Spleen (tissue), 11 donors: ENCODE data around the gene DCHS2. TPM values are rescaled to one million over a fixed set of nuclear protein-coding genes. Genes with fewer than 3 reads are reported as not detected.
"Not testable (repeated sequence)": the region's sequence is repeated elsewhere in the genome, so short reads cannot be mapped to it uniquely, and the experiment has no call there.

ENCODE experiments used
- DNase-seq: peaks from one replicate; pipeline ENCODE4 v3.0.0-alpha.2; 2020
- H3K27ac ChIP-seq, 8 donors: fragments of 200-600 bp; sonication (generic) in 7 of 8; 1 replicate in 4 of 8; 2 replicates in 4 of 8; pipeline versions ENCODE4 v1.5.0 to v1.8.0; 2016 to 2021; ENCODE audit warnings: inconsistent platforms in 4 of 8, mild to moderate bottlenecking in 4 of 8, moderate library complexity in 1 of 8
- H3K27me3 ChIP-seq, 7 donors: fragments of 200-600 bp; sonication (generic) in 6 of 7; replicated peaks in 1 of 7; 1 replicate in 4 of 7; 2 replicates in 3 of 7; pipeline versions ENCODE4 v1.5.0 to v1.8.0; 2016 to 2021; ENCODE audit warnings: inconsistent platforms in 3 of 7, mild to moderate bottlenecking in 1 of 7
- H3K36me3 ChIP-seq, 6 donors: fragments of 200-600 bp; sonication (generic) in 5 of 6; 1 replicate in 4 of 6; 2 replicates in 2 of 6; pipeline versions ENCODE4 v1.5.0 to v1.8.0; 2016 to 2021; ENCODE audit warnings: inconsistent platforms in 2 of 6
- H3K4me1 ChIP-seq, 6 donors: fragments of 200-600 bp; sonication (generic) in 5 of 6; 1 replicate in 3 of 6; 2 replicates in 3 of 6; pipeline versions ENCODE4 v1.5.0 to v1.8.0; 2016 to 2021; ENCODE audit warnings: inconsistent platforms in 3 of 6
- H3K4me3 ChIP-seq, 8 donors: fragments of 200-600 bp; sonication (generic) in 7 of 8; 1 replicate in 4 of 8; 2 replicates in 4 of 8; pipeline versions ENCODE4 v1.5.0 to v1.8.0; 2016 to 2021; ENCODE audit warnings: inconsistent platforms in 4 of 8, mild to moderate bottlenecking in 4 of 8, moderate library complexity in 2 of 8
- H3K9me3 ChIP-seq, 8 donors: fragments of 200-600 bp; sonication (generic) in 7 of 8; 1 replicate in 4 of 8; 2 replicates in 4 of 8; pipeline versions ENCODE4 v1.5.0 to v1.8.0; 2016 to 2021; ENCODE audit warnings: inconsistent platforms in 4 of 8
- POLR2A ChIP-seq, 3 donors: fragments of 450-650 bp; IDR thresholded peaks; one replicate each; pipeline ENCODE4 v1.5.1; 2017; ENCODE audit warnings: antibody characterized with exemption in 3 of 3, mild to moderate bottlenecking in 1 of 3
- POLR2AphosphoS5 ChIP-seq, 3 donors: sonication (generic); formaldehyde crosslinking; IDR thresholded peaks; one replicate each; pipeline ENCODE4 v1.5.1; 2017; ENCODE audit warnings: antibody characterized with exemption in 3 of 3
- WGBS, 5 donors: extraction: QIAGEN DNeasy Blood & Tissue Kit in 3 of 5; methylation state at CpG; one replicate each; pipeline versions ENCODE4 v1.1.5 to v1.1.7; 2013 to 2018; 5-methylcytosine and 5-hydroxymethylcytosine counted together
- intact Hi-C: fragments of 100-400 bp; cut with DNase I; formaldehyde crosslinking; loops from one replicate; pipeline ENCODE4 v1.15.0; 2023; ENCODE audit warnings: low total_unique reads
- polyA plus RNA-seq, 3 donors: library from polyadenylated mRNA; stranded (reverse); fragments of 200-250 nt; gene quantifications; one replicate each; pipeline ENCODE4 v1.2.1, GENCODE V29; 2013
- total RNA-seq, 7 donors: library from RNA; depleted of rRNA in 3 of 7; stranded (reverse); fragments of >200 nt in 3 of 7; fragmentation: NEBNext Ultra II Directional in 4 of 7; extraction: Animal tissue kit (Norgen Biotek cat#: 25700) in 4 of 7; gene quantifications; one replicate each; pipeline versions ENCODE4 v1.1.0 to v1.2.1, GENCODE V29; 2016 to 2021
- TF ChIP-seq, protein P1 (sequence below), 11 experiments: fragments of 200-600 bp in 7 of 11; fragments of 450-650 bp in 4 of 11; sonication (generic) in 4 of 11; IDR thresholded peaks in 8 of 11; conservative IDR thresholded peaks in 3 of 11; 1 replicate in 7 of 11; 2 replicates in 4 of 11; pipeline versions ENCODE4 v1.4.0 to v1.8.0; 2016 to 2021; ENCODE audit warnings: antibody characterized with exemption in 11 of 11, inconsistent platforms in 4 of 11, mild to moderate bottlenecking in 1 of 11
- donor health status: healthy with polysubstance abuse.
- donor health status: DM: no; HTN: no; CAD: no; lungs with moderate emphysema.
- donor health status: DM: no; HTN: no; CAD: no.
- donor health status: Bipolar disorder and iron deficiency.
- donor health status: healthy.
- donor health status: DM: no; HTN: no; CAD: no.
- donor health status: DM: yes; HTN: yes; CAD: no.

DCHS2 gene
- total and polyA plus RNA-seq, 10 donors: under 0.01 to 0.55 (median 0.05) TPM; not detected in 1

- Histone ChIP-seq H3K4me1 (no peaks in the 10 kb centered on the region), H3K4me3 (no peak overlapping the region), H3K9me3 (peaks cover 0 to 26% (median 17%) of the 10 kb centered on the region in 8 donors), H3K36me3 (no peaks in the 10 kb centered on the region), H3K27ac (no peak overlapping the region), H3K27me3 (no peaks in the 10 kb centered on the region)
- TF ChIP-seq POLR2A (IDR thresholded peaks at IDR 0.05) (no peak), POLR2AphosphoS5 (IDR thresholded peaks at IDR 0.05) (no peak)
- TF ChIP-seq, protein P1, sequence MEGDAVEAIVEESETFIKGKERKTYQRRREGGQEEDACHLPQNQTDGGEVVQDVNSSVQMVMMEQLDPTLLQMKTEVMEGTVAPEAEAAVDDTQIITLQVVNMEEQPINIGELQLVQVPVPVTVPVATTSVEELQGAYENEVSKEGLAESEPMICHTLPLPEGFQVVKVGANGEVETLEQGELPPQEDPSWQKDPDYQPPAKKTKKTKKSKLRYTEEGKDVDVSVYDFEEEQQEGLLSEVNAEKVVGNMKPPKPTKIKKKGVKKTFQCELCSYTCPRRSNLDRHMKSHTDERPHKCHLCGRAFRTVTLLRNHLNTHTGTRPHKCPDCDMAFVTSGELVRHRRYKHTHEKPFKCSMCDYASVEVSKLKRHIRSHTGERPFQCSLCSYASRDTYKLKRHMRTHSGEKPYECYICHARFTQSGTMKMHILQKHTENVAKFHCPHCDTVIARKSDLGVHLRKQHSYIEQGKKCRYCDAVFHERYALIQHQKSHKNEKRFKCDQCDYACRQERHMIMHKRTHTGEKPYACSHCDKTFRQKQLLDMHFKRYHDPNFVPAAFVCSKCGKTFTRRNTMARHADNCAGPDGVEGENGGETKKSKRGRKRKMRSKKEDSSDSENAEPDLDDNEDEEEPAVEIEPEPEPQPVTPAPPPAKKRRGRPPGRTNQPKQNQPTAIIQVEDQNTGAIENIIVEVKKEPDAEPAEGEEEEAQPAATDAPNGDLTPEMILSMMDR (IDR thresholded peaks at IDR 0.05 in 8 of 11, conservative IDR thresholded peaks at IDR 0.05 in 3 of 11): no peak
- no peak for DNase-seq
- intact Hi-C loops: no loop called here
These were observed 273.5 kb downstream of the DCHS2 start for GRCh38 chr4:154218051-154218450.

DNA sequence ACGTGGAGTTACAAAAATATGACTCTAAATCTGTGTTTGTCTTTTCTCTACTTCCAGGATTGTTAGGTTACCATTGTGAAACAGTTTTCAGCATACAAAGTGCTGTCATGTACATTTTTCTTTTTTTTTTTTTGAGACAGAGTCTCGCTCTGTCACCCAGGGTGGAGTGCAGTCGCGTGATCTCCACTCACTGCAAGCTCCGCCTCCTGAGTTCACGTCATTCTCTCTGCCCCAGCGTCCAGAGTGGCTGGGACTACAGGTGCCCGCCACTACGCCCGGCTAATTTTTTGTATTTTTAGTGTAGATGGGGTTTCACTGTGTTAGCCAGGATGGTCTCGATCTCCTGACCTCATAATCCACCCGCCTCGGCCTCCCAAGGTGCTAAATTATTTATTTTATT is 274.2 kb downstream of the DCHS2 start:
- H3K27me3 ChIP-seq, intact Hi-C loops, DNase-seq, H3K4me1 ChIP-seq, H3K36me3 ChIP-seq, H3K27ac ChIP-seq, H3K4me3 ChIP-seq: not testable (repeated sequence)
- H3K9me3 ChIP-seq: peaks cover 0 to 19% (median 10%) of the 10 kb centered on the region in 8 donors
- 76 to 86% (median 79%) methylated on average over 13 of the region's 13 CpGs for WGBS, 5 donors

GRCh38 chr4:154211506-154211905 is 280.1 kb downstream of the DCHS2 start:
- Histone ChIP-seq H3K9me3 (no peaks in the 10 kb centered on the region), H3K27me3 (no peaks in the 10 kb centered on the region), H3K36me3 (no peaks in the 10 kb centered on the region), H3K27ac (no peak overlapping the region), H3K4me3 (no peak overlapping the region), H3K4me1 (no peaks in the 10 kb centered on the region)
- TF ChIP-seq POLR2A (IDR thresholded peaks at IDR 0.05) (no peak), POLR2AphosphoS5 (IDR thresholded peaks at IDR 0.05) (no peak)
- TF ChIP-seq, protein P1 (IDR thresholded peaks at IDR 0.05 in 8 of 11, conservative IDR thresholded peaks at IDR 0.05 in 3 of 11): no peak
- intact Hi-C loops: no loop called here
- no peak for DNase-seq
- 69 to 100% (median 82%) methylated on average over 1 of the region's 1 CpG for WGBS, 5 donors

DNA sequence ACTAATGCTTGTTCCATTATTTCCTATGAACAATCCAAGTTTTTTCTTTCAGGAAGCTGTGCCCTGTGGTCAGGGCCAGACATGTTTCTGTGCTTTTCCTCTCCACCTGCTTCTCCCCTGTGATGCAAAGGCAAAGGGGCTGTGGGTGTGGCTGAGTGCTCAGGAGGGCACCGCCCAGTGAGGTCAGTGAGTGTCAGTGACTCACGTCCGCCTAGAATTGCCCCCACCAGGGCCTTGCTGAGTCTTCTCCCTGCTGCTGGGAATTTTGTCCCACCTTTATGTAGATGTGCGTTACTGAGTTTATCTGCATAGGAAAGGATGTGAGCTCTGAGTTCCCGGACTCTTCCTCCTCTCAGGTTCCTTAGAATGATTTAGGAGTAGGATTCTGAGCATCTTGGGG is 283.2 kb downstream of the DCHS2 start:
- intact Hi-C loops: no loop called here
- Histone ChIP-seq H3K27me3 (no peaks in the 10 kb centered on the region), H3K4me1 (no peaks in the 10 kb centered on the region), H3K4me3 (no peak overlapping the region), H3K9me3 (no peaks in the 10 kb centered on the region), H3K27ac (peak overlapping the region in 6 of 8 donors; percentile 2 to 49 (median 24)), H3K36me3 (no peaks in the 10 kb centered on the region)
- 62 to 80% (median 69%) methylated on average over 5 of the region's 5 CpGs for WGBS, 5 donors
- TF ChIP-seq, protein P1 (IDR thresholded peaks at IDR 0.05 in 8 of 11, conservative IDR thresholded peaks at IDR 0.05 in 3 of 11): no peak
- TF ChIP-seq POLR2AphosphoS5 (IDR thresholded peaks at IDR 0.05): peak in 1 of 3 donors; percentile 34
- DNase-seq: peak; percentile 76

DNA sequence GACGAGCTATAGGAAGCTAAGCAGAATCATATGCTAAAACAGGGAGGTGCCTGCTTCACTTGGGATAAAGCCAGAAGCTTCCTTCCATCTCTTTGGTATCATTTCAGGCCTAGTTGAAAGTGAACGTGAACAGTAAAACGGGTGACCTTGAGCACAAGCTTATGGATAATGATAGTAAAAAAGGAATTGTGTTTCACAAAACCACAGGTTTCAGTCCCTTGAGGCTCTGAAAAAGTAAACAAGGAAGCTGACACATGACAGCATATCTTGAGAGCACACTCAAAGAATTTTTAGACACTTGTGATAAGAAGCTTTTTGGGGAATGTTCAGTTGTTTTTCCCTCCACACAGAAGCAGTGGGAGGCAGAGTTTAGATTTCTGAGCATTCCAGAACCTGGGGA is 286.1 kb downstream of the DCHS2 start:
- Histone ChIP-seq H3K4me1 (no peaks in the 10 kb centered on the region), H3K36me3 (no peaks in the 10 kb centered on the region), H3K9me3 (no peaks in the 10 kb centered on the region), H3K27me3 (no peaks in the 10 kb centered on the region), H3K4me3 (no peak overlapping the region), H3K27ac (peak overlapping the region in 1 of 8 donors; percentile 20)
- TF ChIP-seq, protein P1 (IDR thresholded peaks at IDR 0.05 in 8 of 11, conservative IDR thresholded peaks at IDR 0.05 in 3 of 11): no peak
- no peak for TF ChIP-seq POLR2AphosphoS5 (IDR thresholded peaks at IDR 0.05)
- no peak for TF ChIP-seq POLR2A (IDR thresholded peaks at IDR 0.05)
- DNase-seq: no peak
- 37 to 60% (median 51%) methylated on average over 3 of the region's 3 CpGs for WGBS, 5 donors
- intact Hi-C loops: no loop called here
